ENCODE measurements around the gene QARS1.

DNA sequence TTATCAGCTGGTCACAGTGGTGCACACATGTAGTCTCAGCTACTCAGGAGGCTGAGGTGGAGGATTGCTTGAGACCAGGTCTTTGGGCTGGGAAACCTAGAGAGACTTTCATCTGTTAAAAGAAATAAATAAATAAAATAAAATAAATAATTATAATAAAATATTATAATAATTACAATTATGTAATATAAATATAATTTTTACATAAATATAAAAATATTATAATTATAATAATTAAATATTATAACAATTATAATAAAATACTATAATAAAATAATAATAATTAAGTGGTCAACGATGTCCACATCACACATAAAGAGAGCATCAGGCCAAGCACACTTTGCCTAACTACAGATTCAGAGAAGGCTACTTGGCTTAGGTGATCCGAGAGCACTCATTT is 25.3 kb downstream of the QARS1 start:
- TF ChIP-seq GATA3 (IDR thresholded peaks at IDR 0.05; ENCODE audit: low read depth, low read length) (no peak), GATA2 (IDR thresholded peaks at IDR 0.05; ENCODE audit: low read depth, low read length) (no peak)

Data from SH-SY5Y (cell line).